HG03045 (cell line): ENCODE measurements around the gene FUCA1.
"Not testable (repeated sequence)": the region's sequence is repeated elsewhere in the genome, so short reads cannot be mapped to it uniquely, and the experiment has no call there.

Experiments
- ATAC-seq: cut with Tn5 transposase; IDR thresholded peaks from one replicate; pipeline ENCODE4 v1.9.1; 2021; ENCODE audit warnings: mild to moderate bottlenecking, moderate library complexity; ENCODE audit not compliant: unreplicated experiment

FUCA1 gene

GRCh38 chr1:23867895-23868556 lies at the start of gene FUCA1:
Gene FUCA1, minus strand, starts transcription at chr1:23868290. Its CDS starts 4 bp downstream, at chr1:23868286.
- peak; percentile 83 for ATAC-seq

- ATAC-seq, result peak; percentile 56
Measured at GRCh38 chr1:23916209-23917131, 48.4 kb upstream of the FUCA1 start.

GRCh38 chr1:23915466-23915865 lies 47.4 kb upstream of the FUCA1 start:
- no peak for ATAC-seq

- no peak for ATAC-seq
Measured at GRCh38 chr1:23914921-23915320, 46.8 kb upstream of the FUCA1 start.

- ATAC-seq, result no peak
Measured at GRCh38 chr1:23913212-23913880, 45.3 kb upstream of the FUCA1 start, which contains the start of gene CNR2. Gene CNR2, minus strand, starts transcription at chr1:23913362. Its CDS starts 37,745 bp downstream, at chr1:23875617.

GRCh38 chr1:23911921-23912320 lies 43.8 kb upstream of the FUCA1 start:
- no peak for ATAC-seq

GRCh38 chr1:23910553-23911246 lies 42.6 kb upstream of the FUCA1 start:
- no peak for ATAC-seq

- ATAC-seq, result no peak
Measured at GRCh38 chr1:23910144-23910543, 42.1 kb upstream of the FUCA1 start.

- ATAC-seq, result no peak
Measured at GRCh38 chr1:23909412-23909811, 41.3 kb upstream of the FUCA1 start.

- no peak for ATAC-seq
Measured at GRCh38 chr1:23908453-23909341, 40.6 kb upstream of the FUCA1 start.

GRCh38 chr1:23906731-23907130 lies 38.6 kb upstream of the FUCA1 start:
- no peak for ATAC-seq

GRCh38 chr1:23905461-23906025 lies 37.5 kb upstream of the FUCA1 start:
- no peak for ATAC-seq

GRCh38 chr1:23904748-23905357 lies 36.8 kb upstream of the FUCA1 start:
- peak; percentile 45 for ATAC-seq

GRCh38 chr1:23903754-23904153 lies 35.7 kb upstream of the FUCA1 start:
- no peak for ATAC-seq

GRCh38 chr1:23902321-23903278 lies 34.5 kb upstream of the FUCA1 start:
- ATAC-seq, result no peak

- not testable (repeated sequence) for ATAC-seq
Measured at GRCh38 chr1:23900017-23900416, 31.9 kb upstream of the FUCA1 start.

- no peak for ATAC-seq
Measured at GRCh38 chr1:23899070-23899469, 31.0 kb upstream of the FUCA1 start.

GRCh38 chr1:23897083-23897482 lies 29.0 kb upstream of the FUCA1 start:
- ATAC-seq, result no peak
